ENCODE data around the gene GUCY1A2. TPM values are rescaled to one million over a fixed set of nuclear protein-coding genes. Genes with fewer than 3 reads are reported as not detected.
"Not testable (repeated sequence)": the region's sequence is repeated elsewhere in the genome, so short reads cannot be mapped to it uniquely, and the experiment has no call there.

Gene GUCY1A2
- total RNA-seq, 3 donors from 2014 or later, result 0.03 to 0.05 TPM; not detected in 1

- Mint-ChIP-seq H3K9me3 (peaks cover 10% of the 10 kb centered on the region), H3K4me1 (ENCODE audit: low read depth) (no peaks in the 10 kb centered on the region)
Observed at GRCh38 chr11:106872246-106872645, 146.0 kb downstream of the GUCY1A2 start.

GRCh38 chr11:106858200-106858599 lies 160.1 kb downstream of the GUCY1A2 start:
- ATAC-seq (no peak), DNase-seq (no peak)
- H3K4me3 Mint-ChIP-seq, result no peak overlapping the region
- H3K9me3 Mint-ChIP-seq, result peaks cover 26% of the 10 kb centered on the region
- H3K36me3 Mint-ChIP-seq (ENCODE audit: insufficient read depth), result no peaks in the 10 kb centered on the region
- no peaks in the 10 kb centered on the region for H3K27me3 Mint-ChIP-seq (ENCODE audit: low read depth)
- no peaks in the 10 kb centered on the region for H3K4me1 Mint-ChIP-seq (ENCODE audit: low read depth)

More at GRCh38 chr11:106872246-106872645, 146.0 kb downstream of the GUCY1A2 start:
- ATAC-seq (no peak), DNase-seq (no peak)
- Mint-ChIP-seq H3K36me3 (ENCODE audit: insufficient read depth) (no peaks in the 10 kb centered on the region), H3K4me3 (no peak overlapping the region), H3K27me3 (ENCODE audit: low read depth) (no peaks in the 10 kb centered on the region)

GRCh38 chr11:106856566-106856965 lies 161.7 kb downstream of the GUCY1A2 start:
- DNase-seq (no peak), ATAC-seq (no peak)
- Mint-ChIP-seq H3K9me3 (peaks cover 41% of the 10 kb centered on the region), H3K4me1 (ENCODE audit: low read depth) (no peaks in the 10 kb centered on the region), H3K4me3 (no peak overlapping the region), H3K27me3 (ENCODE audit: low read depth) (no peaks in the 10 kb centered on the region), H3K36me3 (ENCODE audit: insufficient read depth) (no peaks in the 10 kb centered on the region)

GRCh38 chr11:106854429-106854828 lies 163.8 kb downstream of the GUCY1A2 start:
- Mint-ChIP-seq H3K36me3 (ENCODE audit: insufficient read depth) (no peaks in the 10 kb centered on the region), H3K27me3 (ENCODE audit: low read depth) (no peaks in the 10 kb centered on the region), H3K4me3 (no peak overlapping the region), H3K9me3 (peaks cover 44% of the 10 kb centered on the region), H3K4me1 (ENCODE audit: low read depth) (no peaks in the 10 kb centered on the region)
- ATAC-seq (no peak), DNase-seq (no peak)

- no peaks in the 10 kb centered on the region for H3K27me3 Mint-ChIP-seq (ENCODE audit: low read depth)
- H3K4me3 Mint-ChIP-seq, result no peak overlapping the region
- ATAC-seq, result no peak
Observed at GRCh38 chr11:106853850-106854401, 164.3 kb downstream of the GUCY1A2 start.

GRCh38 chr11:106852779-106853178 lies 165.5 kb downstream of the GUCY1A2 start:
- H3K9me3 Mint-ChIP-seq, result peaks cover 44% of the 10 kb centered on the region
- no peak overlapping the region for H3K4me3 Mint-ChIP-seq

More at GRCh38 chr11:106853850-106854401, 164.3 kb downstream of the GUCY1A2 start:
- DNase-seq, result no peak
- peaks cover 44% of the 10 kb centered on the region for H3K9me3 Mint-ChIP-seq
- H3K4me1 Mint-ChIP-seq (ENCODE audit: low read depth), result no peaks in the 10 kb centered on the region
- no peaks in the 10 kb centered on the region for H3K36me3 Mint-ChIP-seq (ENCODE audit: insufficient read depth)

GRCh38 chr11:106848526-106848925 lies 169.8 kb downstream of the GUCY1A2 start:
- Mint-ChIP-seq H3K9me3 (peaks cover 29% of the 10 kb centered on the region), H3K27me3 (ENCODE audit: low read depth) (no peaks in the 10 kb centered on the region), H3K4me1 (ENCODE audit: low read depth) (no peaks in the 10 kb centered on the region), H3K4me3 (no peak overlapping the region), H3K36me3 (ENCODE audit: insufficient read depth) (no peaks in the 10 kb centered on the region)
- ATAC-seq (no peak), DNase-seq (no peak)

More at GRCh38 chr11:106852779-106853178, 165.5 kb downstream of the GUCY1A2 start:
- no peaks in the 10 kb centered on the region for H3K27me3 Mint-ChIP-seq (ENCODE audit: low read depth)
- ATAC-seq (no peak), DNase-seq (no peak)
- H3K36me3 Mint-ChIP-seq (ENCODE audit: insufficient read depth), result no peaks in the 10 kb centered on the region
- no peaks in the 10 kb centered on the region for H3K4me1 Mint-ChIP-seq (ENCODE audit: low read depth)

- no peak overlapping the region for H3K4me3 Mint-ChIP-seq
- H3K27me3 Mint-ChIP-seq (ENCODE audit: low read depth), result no peaks in the 10 kb centered on the region
- H3K36me3 Mint-ChIP-seq (ENCODE audit: insufficient read depth), result no peaks in the 10 kb centered on the region
- H3K4me1 Mint-ChIP-seq (ENCODE audit: low read depth), result no peaks in the 10 kb centered on the region
- peaks cover 14% of the 10 kb centered on the region for H3K9me3 Mint-ChIP-seq
- no peak for ATAC-seq
- no peak for DNase-seq
Observed at GRCh38 chr11:106842134-106842533, 176.1 kb downstream of the GUCY1A2 start.

- Mint-ChIP-seq H3K9me3 (peaks cover 14% of the 10 kb centered on the region), H3K4me3 (no peak overlapping the region), H3K27me3 (ENCODE audit: low read depth) (no peaks in the 10 kb centered on the region), H3K36me3 (ENCODE audit: insufficient read depth) (no peaks in the 10 kb centered on the region), H3K4me1 (ENCODE audit: low read depth) (no peaks in the 10 kb centered on the region)
- DNase-seq (no peak), ATAC-seq (no peak)
Observed at GRCh38 chr11:106840947-106841346, 177.3 kb downstream of the GUCY1A2 start.

GRCh38 chr11:106840146-106840545 lies 178.1 kb downstream of the GUCY1A2 start:
- ATAC-seq (no peak), DNase-seq (no peak)
- Mint-ChIP-seq H3K9me3 (peaks cover 9% of the 10 kb centered on the region), H3K4me1 (ENCODE audit: low read depth) (no peaks in the 10 kb centered on the region), H3K4me3 (no peak overlapping the region), H3K36me3 (ENCODE audit: insufficient read depth) (no peaks in the 10 kb centered on the region), H3K27me3 (ENCODE audit: low read depth) (no peaks in the 10 kb centered on the region)

GRCh38 chr11:106834567-106834966 lies 183.7 kb downstream of the GUCY1A2 start:
- Mint-ChIP-seq H3K4me3 (no peak overlapping the region), H3K36me3 (ENCODE audit: insufficient read depth) (no peaks in the 10 kb centered on the region), H3K9me3 (peaks cover 3% of the 10 kb centered on the region), H3K27me3 (ENCODE audit: low read depth) (no peaks in the 10 kb centered on the region), H3K4me1 (ENCODE audit: low read depth) (no peaks in the 10 kb centered on the region)
- ATAC-seq (no peak), DNase-seq (no peak)

GRCh38 chr11:106828976-106829375 lies 189.3 kb downstream of the GUCY1A2 start:
- ATAC-seq (no peak), DNase-seq (no peak)
- Mint-ChIP-seq H3K4me3 (no peak overlapping the region), H3K27me3 (ENCODE audit: low read depth) (no peaks in the 10 kb centered on the region), H3K9me3 (peaks cover 13% of the 10 kb centered on the region), H3K4me1 (ENCODE audit: low read depth) (no peaks in the 10 kb centered on the region), H3K36me3 (ENCODE audit: insufficient read depth) (no peaks in the 10 kb centered on the region)

- no peaks in the 10 kb centered on the region for H3K27me3 Mint-ChIP-seq (ENCODE audit: low read depth)
- ATAC-seq (no peak), DNase-seq (no peak)
- H3K36me3 Mint-ChIP-seq (ENCODE audit: insufficient read depth), result no peaks in the 10 kb centered on the region
- H3K4me3 Mint-ChIP-seq, result no peak overlapping the region
- H3K4me1 Mint-ChIP-seq (ENCODE audit: low read depth), result no peaks in the 10 kb centered on the region
- H3K9me3 Mint-ChIP-seq, result peaks cover 13% of the 10 kb centered on the region
Observed at GRCh38 chr11:106828576-106828975, 189.7 kb downstream of the GUCY1A2 start.

- Mint-ChIP-seq H3K36me3 (ENCODE audit: insufficient read depth) (no peaks in the 10 kb centered on the region), H3K4me1 (ENCODE audit: low read depth) (no peaks in the 10 kb centered on the region), H3K9me3 (peaks cover 17% of the 10 kb centered on the region), H3K4me3 (no peak overlapping the region), H3K27me3 (ENCODE audit: low read depth) (no peaks in the 10 kb centered on the region)
- DNase-seq (no peak), ATAC-seq (no peak)
Observed at GRCh38 chr11:106827687-106828086, 190.6 kb downstream of the GUCY1A2 start.

GRCh38 chr11:106826558-106826957 lies 191.7 kb downstream of the GUCY1A2 start:
- not testable (repeated sequence) for H3K27me3 Mint-ChIP-seq (ENCODE audit: low read depth); H3K4me3 Mint-ChIP-seq; H3K36me3 Mint-ChIP-seq (ENCODE audit: insufficient read depth); H3K4me1 Mint-ChIP-seq (ENCODE audit: low read depth); DNase-seq; ATAC-seq
- peaks cover 17% of the 10 kb centered on the region for H3K9me3 Mint-ChIP-seq

Data from activated T-cell treated with anti-CD3 and anti-CD28 coated beads, Interleukin-2, amount 50 U/mL, for 4 hours (primary cell).